Parathyroid adenoma (tissue), 2 donors: ENCODE data around the gene TNFRSF14.

ENCODE experiments used
- H2AFZ ChIP-seq: fragments of 300-600 bp; sonication (generic); one replicate; pipeline ENCODE4 v1.7.0; 2017; ENCODE audit warnings: antibody characterized with exemption, mild to moderate bottlenecking
- H3K27ac ChIP-seq: fragments of 300-600 bp; sonication (generic); one replicate; pipeline ENCODE4 v1.7.0; 2017
- H3K27me3 ChIP-seq: fragments of 300-600 bp; sonication (generic); one replicate; pipeline ENCODE4 v1.7.0; 2017; ENCODE audit warnings: low read length; ENCODE audit not compliant: control insufficient read depth, insufficient read depth
- H3K36me3 ChIP-seq: fragments of 300-600 bp; sonication (generic); one replicate; pipeline ENCODE4 v1.7.0; 2017; ENCODE audit warnings: low read length; ENCODE audit not compliant: control insufficient read depth, insufficient read depth
- H3K4me1 ChIP-seq: fragments of 300-600 bp; sonication (generic); one replicate; pipeline ENCODE4 v1.7.0; 2017; ENCODE audit warnings: control low read depth
- H3K4me2 ChIP-seq: fragments of 300-600 bp; sonication (generic); one replicate; pipeline ENCODE4 v1.7.0; 2017; ENCODE audit warnings: low read length
- H3K4me3 ChIP-seq: fragments of 300-600 bp; sonication (generic); one replicate; pipeline ENCODE4 v1.7.0; 2017; ENCODE audit warnings: low read depth, low read length
- H3K79me2 ChIP-seq: fragments of 300-600 bp; sonication (generic); one replicate; pipeline ENCODE4 v1.7.0; 2017; ENCODE audit warnings: control low read depth
- H3K9ac ChIP-seq: fragments of 300-600 bp; sonication (generic); one replicate; pipeline ENCODE4 v1.7.0; 2017; ENCODE audit warnings: mild to moderate bottlenecking
- H3K9me3 ChIP-seq: fragments of 300-600 bp; sonication (generic); one replicate; pipeline ENCODE4 v1.7.0; 2017; ENCODE audit warnings: low read length; ENCODE audit not compliant: control insufficient read depth
- CTCF ChIP-seq: fragments of 300-600 bp; sonication (generic); IDR thresholded peaks from one replicate; pipeline ENCODE4 v1.7.0; 2017; ENCODE audit warnings: antibody characterized with exemption, mild to moderate bottlenecking
- donor health status: primary hyperparathyroidism.

The TNFRSF14 gene

GRCh38 chr1:2605509-2606395 is 49.6 kb downstream of the TNFRSF14 start:
- H3K9ac ChIP-seq = no peak overlapping the region
- no peaks in the 10 kb centered on the region for H3K36me3 ChIP-seq
- H3K27me3 ChIP-seq = no peaks in the 10 kb centered on the region
- H3K4me3 ChIP-seq = no peak overlapping the region
- H3K79me2 ChIP-seq = no peaks in the 10 kb centered on the region
- TF ChIP-seq CTCF = no peak
- H3K27ac ChIP-seq = no peak overlapping the region
- H3K9me3 ChIP-seq = no peaks in the 10 kb centered on the region
- H3K4me2 ChIP-seq = no peak overlapping the region
- no peaks in the 10 kb centered on the region for H3K4me1 ChIP-seq
- H2AFZ ChIP-seq = no peak overlapping the region

GRCh38 chr1:2606396-2606880 is 50.3 kb downstream of the TNFRSF14 start:
- no peaks in the 10 kb centered on the region for H3K27me3 ChIP-seq
- no peak overlapping the region for H3K4me2 ChIP-seq
- no peak for TF ChIP-seq CTCF
- H3K36me3 ChIP-seq = no peaks in the 10 kb centered on the region
- H3K27ac ChIP-seq = no peak overlapping the region
- H2AFZ ChIP-seq = no peak overlapping the region
- H3K4me1 ChIP-seq = no peaks in the 10 kb centered on the region
- H3K9ac ChIP-seq = no peak overlapping the region
- no peak overlapping the region for H3K4me3 ChIP-seq
- H3K9me3 ChIP-seq = no peaks in the 10 kb centered on the region
- H3K79me2 ChIP-seq = no peaks in the 10 kb centered on the region

- H3K4me2 ChIP-seq = no peak overlapping the region
- H3K4me1 ChIP-seq = no peaks in the 10 kb centered on the region
- no peaks in the 10 kb centered on the region for H3K9me3 ChIP-seq
- H3K27ac ChIP-seq = no peak overlapping the region
- no peaks in the 10 kb centered on the region for H3K27me3 ChIP-seq
- no peak overlapping the region for H3K4me3 ChIP-seq
- no peaks in the 10 kb centered on the region for H3K79me2 ChIP-seq
- TF ChIP-seq CTCF = no peak
- H3K9ac ChIP-seq = no peak overlapping the region
- no peaks in the 10 kb centered on the region for H3K36me3 ChIP-seq
- H2AFZ ChIP-seq = no peak overlapping the region
These were observed 50.9 kb downstream of the TNFRSF14 start for GRCh38 chr1:2606881-2607621.

GRCh38 chr1:2607641-2608091 is 51.5 kb downstream of the TNFRSF14 start:
- H3K27ac ChIP-seq = no peak overlapping the region
- H3K36me3 ChIP-seq = no peaks in the 10 kb centered on the region
- H2AFZ ChIP-seq = no peak overlapping the region
- H3K4me2 ChIP-seq = no peak overlapping the region
- H3K79me2 ChIP-seq = no peaks in the 10 kb centered on the region
- no peak for TF ChIP-seq CTCF
- H3K9me3 ChIP-seq = no peaks in the 10 kb centered on the region
- no peak overlapping the region for H3K9ac ChIP-seq
- no peaks in the 10 kb centered on the region for H3K27me3 ChIP-seq
- H3K4me1 ChIP-seq = no peaks in the 10 kb centered on the region
- no peak overlapping the region for H3K4me3 ChIP-seq
